ENCODE measurements around the gene LSM3. TPM values are rescaled to one million over a fixed set of nuclear protein-coding genes. Genes with fewer than 3 reads are reported as not detected.
A peak's percentile ranks its signal among the peaks of the same experiment; 100 is the strongest.

The LSM3 gene
- polyA plus RNA-seq = 10 to 100 TPM; 28.3 to 38.3 (median 31.5) TPM

DNA sequence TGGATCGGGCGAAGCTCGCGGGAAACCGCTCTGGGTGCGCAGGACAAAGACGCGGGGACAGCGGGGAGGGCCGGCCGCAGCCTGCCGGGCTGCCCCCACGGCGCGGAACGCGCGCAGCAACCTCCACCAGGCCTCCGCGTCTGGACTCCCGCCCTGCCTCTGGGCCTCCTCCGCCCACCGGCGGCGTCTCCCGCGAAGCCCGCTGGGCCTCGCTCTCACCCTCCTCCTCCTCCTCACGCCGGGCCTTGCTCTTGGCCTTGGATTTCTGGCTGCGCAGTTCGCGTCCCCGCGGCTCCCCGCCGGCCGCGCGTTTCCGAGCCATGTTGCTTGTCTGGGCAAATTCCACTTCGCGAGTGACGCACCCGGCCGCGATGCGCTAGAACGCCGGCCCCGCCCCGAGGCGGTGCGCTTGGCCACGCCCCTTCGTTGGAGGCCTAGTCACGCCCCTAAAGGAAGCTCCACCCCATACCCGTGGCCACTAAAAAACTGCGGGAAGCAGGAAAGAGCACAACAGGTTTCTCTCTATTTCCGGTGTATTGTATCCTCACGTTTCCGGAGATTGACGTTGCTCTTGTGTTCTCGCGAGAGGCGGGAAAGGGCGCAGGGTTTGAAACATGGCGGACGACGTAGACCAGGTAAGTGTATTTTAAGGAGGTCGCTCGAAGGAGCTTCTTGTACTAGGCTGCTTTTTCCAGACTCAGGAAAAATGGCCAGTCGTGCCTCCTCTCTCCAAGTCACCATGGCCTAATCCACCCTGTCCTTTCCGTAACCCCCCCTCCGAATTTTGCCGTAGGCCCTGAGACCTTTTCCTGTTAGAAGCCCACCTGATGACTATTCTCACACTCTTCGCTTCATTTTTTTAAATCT lies at the start of gene LSM3, which contains the start of gene XPC:
Gene LSM3, plus strand, starts transcription at position 571 of the 867 bp plus-strand sequence. Its CDS starts 44 bp downstream, at position 615.
Gene XPC, minus strand, starts transcription at position 355 of the 867 bp plus-strand sequence. Its CDS starts 33 bp downstream, at position 322.
- Mint-ChIP-seq H3K4me1 (peaks cover 51 to 72% of the 10 kb centered on the region in 2 donors), H3K36me3 (peaks cover 3 to 18% (median 17%) of the 10 kb centered on the region in 3 donors), H3K27ac (peak within 1 kb of the TSS; percentile 96 to 99 (median 98)), H3K9me3 (no peaks in the 10 kb centered on the region), H3K27me3 (ENCODE audit: low read depth in 3 of 3) (peaks cover 7 to 12% (median 11%) of the 10 kb centered on the region in 3 donors), H3K4me3 (peak within 1 kb of the TSS; percentile 89 to 97 (median 94))
- DNase-seq = peak; percentile 99 to 100 (median 100)

DNA sequence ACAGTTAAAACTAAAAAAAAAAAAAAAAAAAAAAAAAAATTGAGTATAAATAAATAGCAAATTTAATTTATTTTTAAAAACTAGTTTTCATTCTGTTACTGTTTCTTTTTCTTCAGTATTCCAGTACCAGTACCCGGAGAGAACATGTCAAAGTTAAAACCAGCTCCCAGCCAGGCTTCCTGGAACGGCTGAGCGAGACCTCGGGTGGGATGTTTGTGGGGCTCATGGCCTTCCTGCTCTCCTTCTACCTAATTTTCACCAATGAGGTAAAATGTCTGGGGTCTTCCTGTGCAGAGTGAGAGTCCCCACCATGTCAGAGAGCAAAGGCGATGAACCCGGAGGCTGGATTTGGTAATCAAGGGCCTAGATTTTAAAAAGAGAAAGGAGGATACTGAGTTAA lies 49.3 kb upstream of the LSM3 start:
- DNase-seq = no peak
- Mint-ChIP-seq H3K36me3 (peaks cover 19 to 47% (median 22%) of the 10 kb centered on the region in 3 donors), H3K27ac (no peak overlapping the region), H3K4me3 (no peak overlapping the region), H3K4me1 (peaks cover 34 to 38% of the 10 kb centered on the region in 2 donors), H3K9me3 (no peaks in the 10 kb centered on the region), H3K27me3 (ENCODE audit: low read depth in 3 of 3) (peaks cover 4 to 14% (median 9%) of the 10 kb centered on the region in 3 donors)

DNA sequence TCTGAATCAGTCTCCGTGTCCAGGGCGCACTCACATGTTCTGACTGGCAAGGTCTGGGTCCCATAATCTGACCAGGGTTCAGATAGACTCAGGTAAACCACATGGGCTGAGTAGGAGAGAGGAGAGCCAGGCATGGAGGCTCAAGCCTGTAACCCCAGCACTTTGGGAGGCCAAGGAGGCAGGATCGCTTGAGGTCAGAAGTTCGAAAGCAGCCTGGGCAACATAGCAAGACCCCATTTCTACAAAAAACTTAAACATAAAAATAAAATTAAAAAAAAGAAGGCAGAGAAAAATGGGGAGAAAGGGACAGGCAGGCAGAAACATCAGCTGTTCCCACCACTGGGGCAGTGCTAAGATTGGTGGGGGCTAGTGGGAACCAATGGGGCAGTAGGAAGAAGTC lies 48.4 kb upstream of the LSM3 start:
- peaks cover 19 to 51% (median 22%) of the 10 kb centered on the region in 3 donors for H3K36me3 Mint-ChIP-seq
- H3K27ac Mint-ChIP-seq = peak overlapping the region in 1 of 6 donors; percentile 11
- DNase-seq = no peak
- peaks cover 0 to 9% (median 6%) of the 10 kb centered on the region in 3 donors for H3K27me3 Mint-ChIP-seq (ENCODE audit: low read depth in 3 of 3)
- H3K9me3 Mint-ChIP-seq = no peaks in the 10 kb centered on the region
- no peak overlapping the region for H3K4me3 Mint-ChIP-seq
- H3K4me1 Mint-ChIP-seq = peaks cover 34 to 38% of the 10 kb centered on the region in 2 donors

DNA sequence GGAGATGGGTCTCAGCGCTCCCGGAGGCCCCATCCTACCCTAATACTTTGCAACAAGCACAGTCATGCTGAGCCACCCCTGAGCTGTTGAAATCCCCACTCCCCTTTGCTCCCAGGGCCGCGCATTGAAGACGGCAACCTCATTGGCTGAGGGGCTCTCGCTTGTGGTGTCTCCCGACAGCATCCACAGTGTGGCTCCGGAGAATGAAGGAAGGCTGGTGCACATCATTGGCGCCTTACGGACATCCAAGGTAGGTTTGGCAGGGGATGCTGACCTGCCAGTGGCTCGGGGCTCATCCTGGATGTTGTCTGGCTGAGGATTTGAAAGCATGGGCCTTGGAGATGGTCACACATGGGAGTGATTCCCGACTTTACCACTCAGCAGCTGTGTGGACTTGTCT lies 47.9 kb upstream of the LSM3 start:
- H3K27ac Mint-ChIP-seq = no peak overlapping the region
- no peak overlapping the region for H3K4me3 Mint-ChIP-seq
- DNase-seq = no peak
- H3K9me3 Mint-ChIP-seq = no peaks in the 10 kb centered on the region
- peaks cover 31 to 33% of the 10 kb centered on the region in 2 donors for H3K4me1 Mint-ChIP-seq
- peaks cover 21 to 56% (median 22%) of the 10 kb centered on the region in 3 donors for H3K36me3 Mint-ChIP-seq
- peaks cover 0 to 8% (median 3%) of the 10 kb centered on the region in 3 donors for H3K27me3 Mint-ChIP-seq (ENCODE audit: low read depth in 3 of 3)

DNA sequence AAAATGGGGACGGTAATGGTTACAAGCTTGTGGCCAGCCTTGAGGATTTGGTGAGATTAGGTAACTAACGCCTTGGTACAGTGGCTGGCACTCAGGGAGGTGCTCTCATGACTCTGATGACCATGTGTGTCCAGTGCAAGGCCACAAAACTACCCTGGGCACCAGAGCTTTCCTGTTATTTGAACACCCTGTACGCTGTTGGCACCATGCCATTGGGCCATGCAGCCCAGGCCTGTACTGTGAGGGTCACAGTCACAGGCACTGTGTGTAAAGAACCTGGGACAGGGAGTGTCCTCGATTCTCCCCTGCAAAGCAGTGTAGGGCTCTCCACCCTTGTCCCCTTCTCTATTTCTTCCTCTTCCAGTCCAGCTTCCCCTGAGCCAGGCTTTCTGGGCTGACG lies 47.5 kb upstream of the LSM3 start:
- peaks cover 26 to 29% of the 10 kb centered on the region in 2 donors for H3K4me1 Mint-ChIP-seq
- no peak overlapping the region for H3K4me3 Mint-ChIP-seq
- peaks cover 22 to 60% (median 25%) of the 10 kb centered on the region in 3 donors for H3K36me3 Mint-ChIP-seq

DNA sequence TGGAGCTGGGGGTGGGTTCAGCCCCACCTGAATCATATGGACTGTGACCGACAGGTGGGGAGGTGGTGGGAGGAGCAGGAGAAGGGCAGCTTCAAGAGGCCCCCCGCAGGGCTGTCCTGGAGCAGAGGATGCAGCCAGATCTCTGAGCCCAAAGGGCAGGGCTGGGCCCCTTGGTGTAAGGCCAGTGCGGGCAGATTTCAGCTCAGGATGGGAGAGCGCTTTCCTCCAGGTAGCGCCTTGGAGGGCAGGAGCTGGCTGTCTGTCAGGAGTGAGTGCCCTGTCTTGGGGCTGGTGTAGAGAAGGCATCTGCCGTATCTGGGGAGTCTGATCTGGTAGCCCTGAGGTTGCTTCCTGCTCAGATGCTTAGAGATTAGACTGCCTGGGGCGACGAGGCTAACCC lies 46.5 kb upstream of the LSM3 start:
- H3K4me3 Mint-ChIP-seq = no peak overlapping the region
- H3K36me3 Mint-ChIP-seq = peaks cover 22 to 63% (median 26%) of the 10 kb centered on the region in 3 donors
- peaks cover 17 to 19% of the 10 kb centered on the region in 2 donors for H3K4me1 Mint-ChIP-seq
- H3K27me3 Mint-ChIP-seq (ENCODE audit: low read depth in 3 of 3) = peaks cover 0 to 6% (median 3%) of the 10 kb centered on the region in 3 donors
- no peaks in the 10 kb centered on the region for H3K9me3 Mint-ChIP-seq
- no peak for DNase-seq
- H3K27ac Mint-ChIP-seq = peak overlapping the region in 2 of 6 donors; percentile 17 to 22

More for the DNA sequence above, 47.5 kb upstream of the LSM3 start:
- DNase-seq = no peak
- H3K27me3 Mint-ChIP-seq (ENCODE audit: low read depth in 3 of 3) = peaks cover 0 to 6% (median 3%) of the 10 kb centered on the region in 3 donors
- no peaks in the 10 kb centered on the region for H3K9me3 Mint-ChIP-seq
- H3K27ac Mint-ChIP-seq = peak overlapping the region in 1 of 6 donors; percentile 15

DNA sequence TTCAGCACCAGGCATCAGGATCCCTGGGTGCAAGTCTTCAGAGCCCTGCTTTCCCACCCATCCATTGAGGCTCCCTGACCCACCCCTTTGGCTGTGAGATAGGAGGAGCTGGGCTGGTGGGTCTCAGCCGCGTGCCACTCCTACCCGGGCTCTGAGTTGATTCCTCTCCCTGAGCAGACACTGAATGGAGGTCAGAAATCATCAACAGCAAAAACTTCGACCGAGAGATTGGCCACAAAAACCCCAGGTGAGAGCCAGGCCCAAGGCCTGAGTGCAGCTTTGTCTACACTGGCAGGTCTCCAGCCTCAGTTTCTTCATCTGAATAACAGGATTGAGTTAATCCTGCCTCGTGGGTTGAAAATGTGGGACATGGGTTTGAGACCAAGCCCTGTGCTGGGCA lies 45.9 kb upstream of the LSM3 start:
- no peak overlapping the region for H3K4me3 Mint-ChIP-seq
- H3K9me3 Mint-ChIP-seq = no peaks in the 10 kb centered on the region
- peaks cover 22 to 61% (median 26%) of the 10 kb centered on the region in 3 donors for H3K36me3 Mint-ChIP-seq
- H3K27me3 Mint-ChIP-seq (ENCODE audit: low read depth in 3 of 3) = peaks cover 0 to 6% (median 2%) of the 10 kb centered on the region in 3 donors
- H3K27ac Mint-ChIP-seq = no peak overlapping the region
- DNase-seq = no peak
- H3K4me1 Mint-ChIP-seq = peaks cover 11 to 13% of the 10 kb centered on the region in 2 donors

DNA sequence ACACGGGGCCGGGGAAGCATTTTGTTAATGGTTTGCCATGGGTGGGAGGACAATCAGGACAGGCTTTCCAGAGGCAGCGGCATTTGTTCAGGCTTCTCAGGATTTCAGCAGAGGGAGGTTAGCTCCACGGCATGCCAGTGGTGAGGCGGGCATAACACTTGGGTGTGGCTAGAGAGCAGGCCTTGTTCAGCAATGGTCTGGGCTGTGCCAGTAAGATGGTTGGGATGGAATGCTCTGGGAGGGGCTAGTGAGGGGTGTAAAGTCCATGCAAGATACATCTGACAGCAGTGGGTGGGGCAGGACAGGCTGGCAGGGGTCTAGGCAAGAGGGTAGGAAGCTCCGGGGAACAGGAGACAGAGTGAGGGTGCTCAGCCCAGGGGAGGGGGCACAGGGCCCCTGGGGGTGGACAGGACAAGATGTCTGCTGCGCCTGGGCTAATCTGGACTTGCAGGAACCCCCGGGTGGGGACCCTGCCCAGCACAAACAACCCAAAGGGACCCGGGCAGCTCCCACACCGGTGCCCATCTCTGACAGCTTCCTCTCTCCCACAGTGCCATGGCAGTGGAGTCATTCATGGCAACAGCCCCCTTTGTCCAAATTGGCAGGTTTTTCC lies 45.3 kb upstream of the LSM3 start:
- DNase-seq = no peak
- peaks cover 21 to 60% (median 26%) of the 10 kb centered on the region in 3 donors for H3K36me3 Mint-ChIP-seq
- H3K4me3 Mint-ChIP-seq = no peak overlapping the region

DNA sequence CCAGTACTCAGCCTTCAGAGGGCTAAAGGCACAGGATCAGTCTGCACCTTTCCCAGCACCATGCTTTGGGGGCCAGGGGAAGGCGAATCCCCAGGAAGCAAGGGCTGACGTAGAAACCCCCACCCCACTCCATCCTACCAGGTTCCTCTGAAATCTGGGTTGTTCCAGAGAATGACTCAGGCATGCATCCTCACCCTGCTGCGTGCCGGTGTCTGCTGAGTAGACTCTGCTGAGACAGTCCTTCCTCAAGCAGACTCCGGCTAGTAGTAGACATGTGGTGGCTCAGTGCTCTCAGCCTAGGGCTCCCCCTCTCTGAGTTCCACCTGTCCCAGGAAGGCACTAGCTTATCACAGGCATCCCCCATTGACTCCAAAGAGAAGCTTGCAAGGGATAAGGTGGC lies 44.7 kb upstream of the LSM3 start:
- H3K4me1 Mint-ChIP-seq = peaks cover 0 to 2% of the 10 kb centered on the region in 2 donors
- peaks cover 15 to 56% (median 26%) of the 10 kb centered on the region in 3 donors for H3K36me3 Mint-ChIP-seq
- H3K27me3 Mint-ChIP-seq (ENCODE audit: low read depth in 3 of 3) = peaks cover 0 to 8% (median 3%) of the 10 kb centered on the region in 3 donors
- no peaks in the 10 kb centered on the region for H3K9me3 Mint-ChIP-seq
- no peak overlapping the region for H3K4me3 Mint-ChIP-seq
- H3K27ac Mint-ChIP-seq = no peak overlapping the region
- DNase-seq = no peak

More for the DNA sequence above, 45.3 kb upstream of the LSM3 start:
- Mint-ChIP-seq H3K27ac (peak overlapping the region in 2 of 6 donors; percentile 8 to 28), H3K27me3 (ENCODE audit: low read depth in 3 of 3) (peaks cover 0 to 8% (median 2%) of the 10 kb centered on the region in 3 donors), H3K4me1 (peaks cover 5 to 7% of the 10 kb centered on the region in 2 donors), H3K9me3 (no peaks in the 10 kb centered on the region)

DNA sequence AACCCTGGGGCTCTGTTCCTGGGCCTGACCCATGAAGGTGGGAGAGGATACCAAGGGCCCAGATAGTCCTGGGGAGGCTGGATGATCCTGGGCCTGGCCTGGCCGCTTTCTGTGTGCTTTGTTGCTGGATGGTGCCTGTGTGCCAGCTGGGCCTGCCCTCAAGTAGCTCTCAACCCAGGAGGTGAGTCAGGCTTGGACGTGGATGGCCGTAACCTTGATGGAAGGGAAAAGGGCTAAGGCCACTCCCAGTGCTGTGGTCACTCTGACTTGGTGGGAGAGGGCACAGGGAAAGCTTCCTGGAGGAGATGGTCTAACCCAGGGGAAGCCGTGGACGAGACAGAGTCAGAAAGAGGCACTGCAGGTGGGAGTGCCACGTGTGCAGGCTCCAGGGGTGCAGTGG lies 44.3 kb upstream of the LSM3 start:
- peaks cover 0 to 8% (median 3%) of the 10 kb centered on the region in 3 donors for H3K27me3 Mint-ChIP-seq (ENCODE audit: low read depth in 3 of 3)
- no peaks in the 10 kb centered on the region for H3K9me3 Mint-ChIP-seq
- no peak overlapping the region for H3K27ac Mint-ChIP-seq
- no peak overlapping the region for H3K4me3 Mint-ChIP-seq
- DNase-seq = no peak
- no peaks in the 10 kb centered on the region for H3K4me1 Mint-ChIP-seq
- peaks cover 13 to 53% (median 26%) of the 10 kb centered on the region in 3 donors for H3K36me3 Mint-ChIP-seq

DNA sequence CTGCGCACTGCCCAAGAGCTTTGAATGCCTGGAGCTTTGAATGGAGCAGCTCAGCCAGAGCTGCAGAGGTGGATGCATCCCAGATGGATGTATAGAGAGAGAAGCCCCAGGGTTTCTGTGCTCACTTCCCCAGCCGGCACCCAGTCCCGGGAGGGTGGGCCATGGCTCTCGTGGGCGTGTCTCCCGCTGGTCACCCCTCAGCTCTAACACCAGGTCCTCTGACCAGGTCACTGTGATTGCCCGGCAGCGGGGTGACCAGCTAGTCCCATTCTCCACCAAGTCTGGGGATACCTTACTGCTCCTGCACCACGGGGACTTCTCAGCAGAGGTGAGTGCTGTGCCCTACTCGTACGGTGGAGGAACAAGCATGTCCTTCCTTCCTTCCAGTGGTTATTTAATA lies 43.0 kb upstream of the LSM3 start:
- Mint-ChIP-seq H3K27ac (peak overlapping the region in 3 of 6 donors; percentile 8 to 66 (median 62)), H3K4me3 (no peak overlapping the region), H3K36me3 (peaks cover 9 to 47% (median 23%) of the 10 kb centered on the region in 3 donors), H3K27me3 (ENCODE audit: low read depth in 3 of 3) (peaks cover 0 to 8% (median 3%) of the 10 kb centered on the region in 3 donors), H3K4me1 (peaks cover 3 to 6% of the 10 kb centered on the region in 2 donors), H3K9me3 (no peaks in the 10 kb centered on the region)
- no peak for DNase-seq

DNA sequence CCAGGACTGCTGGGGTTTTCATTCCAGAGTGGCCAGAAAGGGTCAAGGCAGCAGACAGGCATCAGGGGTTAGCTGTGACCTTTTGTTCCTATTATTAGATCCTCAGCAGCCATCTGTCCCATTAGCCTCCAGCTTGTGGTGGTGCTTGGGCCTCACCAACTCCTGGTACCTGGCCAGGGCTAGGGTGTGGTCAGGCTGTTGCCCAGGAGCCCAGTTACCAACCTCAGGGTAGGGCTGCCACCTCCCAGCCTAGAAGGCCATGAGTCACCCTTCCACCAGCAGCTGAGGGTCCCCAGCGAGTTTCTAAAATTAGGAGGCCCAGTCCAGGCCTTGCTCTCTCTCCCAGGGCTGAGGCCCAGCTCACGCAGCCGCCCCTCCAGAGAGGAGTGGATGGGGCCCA lies 41.6 kb upstream of the LSM3 start:
- Mint-ChIP-seq H3K27ac (no peak overlapping the region), H3K36me3 (peaks cover 6 to 41% (median 15%) of the 10 kb centered on the region in 3 donors), H3K4me3 (no peak overlapping the region), H3K9me3 (no peaks in the 10 kb centered on the region), H3K4me1 (peaks cover 15 to 20% of the 10 kb centered on the region in 2 donors), H3K27me3 (ENCODE audit: low read depth in 3 of 3) (peaks cover 0 to 6% (median 3%) of the 10 kb centered on the region in 3 donors)
- no peak for DNase-seq

DNA sequence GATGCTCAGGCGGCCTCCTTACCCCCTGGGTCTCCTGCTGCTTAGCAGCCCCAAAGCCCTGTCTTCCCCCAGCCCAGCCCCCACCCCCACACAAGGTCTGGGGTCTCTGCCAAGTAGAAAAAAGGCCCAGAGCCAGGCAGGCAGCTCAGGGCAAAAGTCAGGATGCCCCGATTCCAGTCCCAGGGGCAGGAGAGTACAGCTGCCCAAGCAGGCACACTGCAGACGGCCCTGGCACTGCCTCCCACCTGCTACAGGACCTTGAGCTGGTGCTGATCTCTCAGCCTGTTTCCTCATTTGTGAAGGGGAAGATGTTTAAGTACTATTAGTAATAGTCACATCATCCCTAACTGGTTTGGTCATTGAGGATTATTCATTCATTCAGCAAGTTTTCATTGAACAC lies 41.2 kb upstream of the LSM3 start:
- Mint-ChIP-seq H3K4me1 (peaks cover 19 to 25% of the 10 kb centered on the region in 2 donors), H3K27ac (peak overlapping the region in 1 of 6 donors; percentile 37), H3K36me3 (peaks cover 7 to 41% (median 14%) of the 10 kb centered on the region in 3 donors), H3K9me3 (no peaks in the 10 kb centered on the region), H3K27me3 (ENCODE audit: low read depth in 3 of 3) (peaks cover 3 to 8% (median 4%) of the 10 kb centered on the region in 3 donors), H3K4me3 (no peak overlapping the region)
- DNase-seq = no peak

All from immature natural killer cell (primary cell).